Measurements from ENCODE around the gene FNIP2. TPM values are rescaled to one million over a fixed set of nuclear protein-coding genes. Genes with fewer than 3 reads are reported as not detected.
"Not testable (repeated sequence)": the region's sequence is repeated elsewhere in the genome, so short reads cannot be mapped to it uniquely, and the experiment has no call there.

Gene FNIP2
- total RNA-seq, 1 donor from 2014 or later: 29.0 TPM

DNA sequence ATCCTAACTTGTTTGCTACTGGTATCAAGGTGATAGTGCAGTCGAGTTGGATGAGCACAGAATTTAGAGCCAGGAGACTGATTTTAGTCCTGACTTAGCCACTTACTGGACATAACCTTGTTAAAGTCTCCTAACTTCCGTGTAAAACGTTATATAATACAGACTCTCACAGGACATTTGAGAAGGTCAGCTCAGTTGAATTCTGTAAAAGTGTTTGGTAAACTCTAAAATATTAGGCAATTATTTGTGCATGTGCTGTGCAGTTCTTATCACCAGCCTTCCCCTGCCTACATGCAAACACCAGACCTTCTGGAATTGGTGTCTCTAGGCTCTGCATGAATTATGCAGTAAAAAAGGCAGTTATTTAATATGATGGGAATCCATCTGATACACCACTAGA is 45.4 kb downstream of the FNIP2 start:
- no peak for DNase-seq (ENCODE audit: low read depth in 2 of 2)

DNA sequence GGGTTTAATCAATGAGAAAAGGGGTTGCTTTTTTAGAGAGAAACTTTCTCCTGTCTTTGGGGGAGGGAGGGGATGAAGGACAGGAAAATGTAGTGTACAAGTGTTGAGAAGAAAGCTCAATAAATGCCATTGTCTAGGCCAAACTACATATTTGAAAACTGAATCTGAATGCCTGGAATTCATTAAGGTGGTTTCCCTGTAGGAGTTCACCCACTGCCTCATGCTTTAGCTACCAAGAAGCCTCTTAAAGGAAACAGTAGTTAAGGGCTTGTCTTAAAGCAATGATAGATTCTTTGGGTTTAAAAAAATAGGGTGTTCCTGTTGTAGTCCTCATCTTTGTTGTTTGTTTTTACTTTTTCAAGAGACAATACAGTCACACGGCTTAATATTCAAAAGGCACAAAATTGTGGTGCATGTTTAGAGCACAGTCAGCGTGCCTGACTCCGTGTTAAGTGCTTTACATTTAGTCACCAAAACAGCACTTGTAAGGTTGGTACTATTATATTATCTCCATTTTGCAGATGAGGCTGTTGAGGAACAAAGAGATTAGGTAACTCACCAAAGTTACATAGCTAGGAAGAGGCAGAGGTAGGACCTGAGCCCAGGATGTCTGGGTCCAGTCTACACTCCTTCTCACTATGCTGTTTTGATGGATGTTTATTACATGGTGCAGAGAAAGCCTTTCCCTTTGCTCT is 46.0 kb downstream of the FNIP2 start:
- no peak for DNase-seq (ENCODE audit: low read depth in 2 of 2)

DNA sequence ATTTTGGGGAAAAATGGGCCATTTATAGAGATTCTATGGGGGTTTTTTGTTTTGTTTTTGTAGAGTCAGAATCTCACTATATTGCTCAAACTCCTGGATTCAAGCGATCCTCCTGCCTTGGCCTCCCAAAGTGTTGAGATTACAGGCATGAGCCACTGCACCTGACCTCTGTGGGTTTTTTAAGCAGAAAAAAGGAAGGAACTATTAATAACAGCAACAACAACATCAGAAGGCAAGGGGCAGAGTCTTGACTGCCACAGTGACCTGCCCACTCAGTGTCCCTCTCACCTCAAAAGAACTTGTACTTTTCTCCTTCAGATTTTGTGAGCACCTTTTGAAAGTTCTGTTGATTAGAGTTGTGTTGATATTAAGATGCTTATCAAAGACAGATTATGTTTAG is 48.1 kb downstream of the FNIP2 start:
- DNase-seq (ENCODE audit: low read depth in 2 of 2): no peak

DNA sequence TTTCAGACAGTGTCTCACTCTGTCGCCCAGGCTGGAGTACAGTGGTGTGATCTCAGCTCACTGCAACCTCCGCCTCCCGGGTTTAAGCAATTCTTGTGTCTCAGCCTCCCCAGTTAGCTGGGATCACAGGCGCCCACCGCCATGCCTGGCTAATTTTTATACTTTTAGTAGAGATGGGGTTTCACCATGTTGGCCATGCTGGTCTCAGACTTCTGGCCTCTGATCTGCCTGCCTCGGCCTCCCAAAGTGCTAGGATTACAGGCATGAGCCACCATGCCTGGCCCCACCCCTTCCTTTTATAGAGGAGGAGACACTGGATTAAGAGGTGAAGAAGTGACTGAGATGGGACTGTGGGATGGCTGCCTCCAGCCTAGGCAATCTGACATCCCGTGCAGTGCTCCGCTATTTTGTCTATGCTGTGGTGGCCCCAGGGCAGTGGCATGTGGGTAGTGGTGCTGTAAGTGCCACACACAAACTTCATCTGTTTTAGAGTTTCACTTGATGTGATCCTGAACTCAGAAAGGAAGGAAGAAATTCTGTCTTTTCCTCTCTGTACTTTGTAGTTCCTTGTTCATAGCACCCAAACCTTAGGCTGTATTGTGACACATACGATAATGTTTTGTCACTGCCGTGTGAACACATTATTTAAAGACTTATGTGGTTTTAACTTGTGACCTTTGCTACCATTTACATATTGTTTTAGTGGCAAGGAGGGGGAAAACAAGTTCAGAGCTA is 48.9 kb downstream of the FNIP2 start:
- DNase-seq (ENCODE audit: low read depth in 2 of 2): peak in 1 of 2 donors; percentile 55

DNA sequence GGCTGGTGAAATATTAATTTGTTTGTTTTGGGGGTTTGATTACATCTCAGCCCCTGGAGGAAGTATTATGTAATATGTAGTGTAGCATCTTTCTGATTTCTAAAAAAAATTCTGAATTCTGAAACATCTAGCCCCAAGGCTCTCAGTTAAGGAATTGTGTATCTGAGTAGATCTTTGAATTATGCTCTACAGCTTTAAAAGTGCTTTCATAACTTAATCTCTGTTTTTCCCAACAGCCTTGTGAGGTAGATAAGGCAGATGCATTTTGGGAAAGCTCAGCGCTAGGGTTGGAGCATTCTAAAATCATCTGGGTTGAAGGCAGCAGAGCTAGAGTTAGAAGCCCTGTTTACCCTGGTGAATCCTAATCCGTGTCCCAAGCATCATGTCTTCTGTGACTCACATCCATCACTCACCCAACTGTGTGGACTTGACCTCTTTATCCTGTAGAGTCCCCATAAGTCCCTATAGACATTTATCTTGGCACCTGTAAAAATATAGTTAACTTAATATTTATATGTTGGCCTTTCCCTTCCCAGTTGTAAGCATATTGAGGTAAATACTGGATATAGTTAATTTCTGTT is 49.8 kb downstream of the FNIP2 start:
- DNase-seq (ENCODE audit: low read depth in 2 of 2): peak in 1 of 2 donors; percentile 45

DNA sequence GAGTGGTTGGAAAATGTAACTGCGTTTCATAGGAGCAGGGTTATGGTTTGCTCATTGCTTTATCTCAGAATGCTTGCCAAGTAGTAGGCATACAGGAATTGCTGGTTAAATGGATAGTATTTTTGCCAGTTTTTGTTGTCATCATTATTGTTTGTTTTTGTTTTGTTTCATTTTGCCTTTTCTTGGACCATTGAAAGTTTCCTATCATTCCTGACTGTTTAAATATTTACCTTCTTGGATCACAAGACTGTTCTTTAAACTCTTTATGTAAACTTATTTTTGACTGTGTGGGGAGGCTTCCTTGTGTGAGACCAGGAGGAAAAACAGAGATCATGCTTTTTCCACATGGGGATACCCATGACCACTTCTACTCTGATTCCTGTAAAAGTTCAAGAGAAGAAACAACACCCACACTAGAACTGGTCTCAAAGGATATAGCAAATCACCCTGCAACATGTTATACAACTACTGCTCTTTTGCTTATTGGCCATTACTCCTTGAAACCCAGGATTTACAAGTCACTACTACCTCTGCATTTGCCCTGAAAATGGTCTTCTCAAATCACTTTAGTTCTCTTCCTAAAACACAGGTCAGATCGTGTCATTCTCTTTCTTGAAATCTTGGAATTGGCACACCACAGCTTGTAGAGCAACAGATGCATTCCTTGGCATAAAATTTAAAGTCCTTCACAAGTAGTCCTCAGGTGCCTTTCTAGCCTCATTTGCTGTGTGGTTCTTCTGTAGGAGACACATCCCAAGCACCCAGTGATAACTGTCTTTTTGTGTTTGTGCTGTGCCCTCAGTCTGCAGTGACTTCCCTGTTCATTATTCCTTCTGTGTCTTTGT is 51.3 kb downstream of the FNIP2 start:
- peak in 1 of 2 donors; percentile 36 for DNase-seq (ENCODE audit: low read depth in 2 of 2)

DNA sequence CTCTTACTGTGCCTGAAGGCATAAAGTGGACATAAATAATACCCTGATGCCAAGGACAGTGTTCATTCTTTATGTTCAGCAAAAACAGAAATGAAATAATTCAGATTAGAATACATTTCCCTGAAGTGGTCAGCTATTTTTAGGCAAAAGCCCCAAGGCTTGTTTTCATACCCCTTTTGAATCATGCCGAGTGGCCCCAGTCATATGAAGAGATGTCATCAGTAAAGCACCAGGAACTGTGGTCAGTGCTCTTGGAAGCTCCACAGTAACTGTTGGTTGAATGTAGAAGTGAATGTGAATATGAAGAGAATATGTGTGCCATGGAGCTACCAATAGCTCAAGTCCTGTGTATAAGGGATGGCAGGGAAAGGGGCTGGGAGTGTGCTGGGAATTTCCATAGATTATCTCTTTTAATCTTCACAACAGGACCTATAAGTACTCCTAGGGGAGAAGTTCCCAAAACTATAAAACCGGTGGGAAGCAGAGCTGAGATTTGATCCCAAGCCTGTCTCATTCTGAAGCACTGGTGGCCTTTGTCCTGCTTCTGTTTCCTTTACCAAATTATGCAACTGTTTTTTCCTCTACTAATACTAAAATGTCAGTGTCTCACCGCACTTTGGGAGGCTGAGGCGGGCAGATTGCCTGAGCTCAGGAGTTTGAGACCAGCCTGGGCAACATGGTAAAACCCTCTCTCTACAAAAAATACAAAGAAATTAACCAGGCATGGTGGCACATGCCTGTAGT is 52.6 kb downstream of the FNIP2 start:
- peak in 1 of 2 donors; percentile 21 for DNase-seq (ENCODE audit: low read depth in 2 of 2)

DNA sequence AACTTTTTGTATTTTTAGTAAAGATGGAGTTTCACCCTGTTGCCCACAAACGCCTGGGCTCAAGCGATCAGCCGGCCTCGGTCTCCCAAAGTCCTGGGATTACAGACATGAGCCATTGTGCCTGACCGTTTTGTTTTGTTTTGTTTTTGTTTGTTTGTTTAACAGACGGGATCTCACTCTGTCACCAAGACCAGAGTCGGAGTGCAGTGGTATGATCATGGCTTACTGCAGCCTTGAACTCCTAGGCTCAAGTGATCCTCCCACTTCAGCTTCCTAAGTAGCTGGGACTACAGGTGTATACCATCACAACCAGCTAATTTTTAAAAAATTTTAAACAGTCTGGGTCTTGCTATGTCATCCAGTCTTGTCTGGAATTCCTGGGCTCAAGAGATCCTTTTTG is 53.5 kb downstream of the FNIP2 start:
- no peak for DNase-seq (ENCODE audit: low read depth in 2 of 2)

DNA sequence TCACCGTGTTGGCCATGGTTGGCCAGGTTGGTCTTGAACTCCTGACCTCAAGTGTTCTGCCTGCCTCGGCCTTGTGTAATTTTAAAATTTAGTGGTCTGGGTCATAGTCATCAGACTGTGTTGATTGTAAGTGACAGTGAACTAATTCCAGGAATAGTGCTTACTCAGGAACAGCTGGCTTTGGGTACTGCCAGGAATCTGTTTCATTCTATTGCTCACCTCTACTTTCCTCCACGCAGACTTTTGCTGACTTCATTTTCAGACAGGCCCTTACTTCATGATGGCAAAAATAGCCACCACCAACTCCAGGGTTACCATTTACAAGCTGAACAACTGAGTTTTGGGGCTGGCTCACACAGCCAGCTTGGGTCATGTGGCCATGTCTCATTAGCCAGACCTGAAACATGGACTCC is 54.6 kb downstream of the FNIP2 start:
- DNase-seq (ENCODE audit: low read depth in 2 of 2): peak in 1 of 2 donors; percentile 15

DNA sequence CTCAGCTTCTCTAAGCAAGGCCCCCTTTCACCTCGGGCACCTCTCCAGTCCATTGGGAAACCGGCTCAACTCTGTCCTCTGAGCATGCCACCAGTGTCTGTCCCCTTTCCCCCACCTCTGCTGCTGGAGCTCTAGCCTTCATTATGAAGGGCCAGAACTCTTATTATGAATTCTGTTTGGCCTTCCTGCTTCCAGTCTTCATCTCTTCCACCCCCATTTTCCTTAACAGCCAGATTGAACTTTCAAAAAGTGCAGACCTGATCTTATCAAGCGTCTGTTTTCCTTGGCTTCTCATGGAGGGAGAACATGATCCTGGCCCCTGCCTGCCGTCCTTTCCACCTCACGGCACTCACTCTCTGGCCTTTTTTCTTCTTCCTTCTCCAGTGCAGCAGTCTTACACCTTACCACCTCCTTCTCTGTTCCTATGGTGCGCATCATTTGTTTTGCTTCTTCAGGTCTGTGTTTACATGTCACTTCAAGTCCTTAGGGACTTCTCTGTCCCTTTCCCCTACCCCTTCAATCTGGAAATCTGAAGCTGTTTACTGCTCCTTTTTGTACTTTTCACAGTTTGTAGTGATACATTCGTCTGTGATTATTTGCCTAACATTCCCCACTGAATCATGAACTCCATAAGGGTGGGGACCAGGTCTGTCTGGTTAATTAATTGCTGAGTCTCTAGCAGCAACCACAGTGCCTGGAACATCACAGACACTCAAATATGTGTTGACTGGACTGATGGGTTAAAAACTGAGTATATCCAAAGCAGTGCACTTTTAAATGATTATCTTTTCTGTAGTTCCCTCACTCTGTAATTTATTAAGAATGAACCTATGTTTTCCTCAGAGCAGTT is 55.8 kb downstream of the FNIP2 start:
- DNase-seq (ENCODE audit: low read depth in 2 of 2): peak in 1 of 2 donors; percentile 78

DNA sequence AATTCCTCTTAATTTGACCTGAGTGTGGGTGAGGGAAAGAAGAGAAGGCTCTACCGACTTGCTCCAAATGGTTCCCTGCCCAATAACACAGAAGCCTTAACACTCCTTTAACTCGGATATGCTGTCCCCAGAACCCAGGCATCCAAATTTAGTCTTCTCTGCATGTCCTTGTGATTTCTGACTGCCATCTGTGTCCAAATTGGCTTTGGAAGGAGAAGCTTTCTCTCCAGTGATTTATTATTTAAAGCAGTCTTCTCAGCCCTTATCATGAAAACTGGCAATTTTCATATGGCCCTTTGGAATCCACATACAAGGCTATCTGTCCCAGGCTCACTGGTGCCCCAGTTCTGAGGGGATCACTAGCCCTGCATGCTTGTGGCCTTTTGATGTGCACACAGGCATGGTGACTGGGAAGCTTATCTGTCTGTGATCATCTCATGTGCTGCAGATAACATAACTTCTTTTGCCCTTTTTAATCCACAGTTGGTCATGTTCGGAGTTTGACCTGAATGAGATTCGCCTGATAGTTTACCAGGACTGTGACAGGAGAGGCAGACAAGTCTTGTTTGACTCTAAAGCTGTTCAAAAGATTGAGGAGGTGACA is 56.7 kb downstream of the FNIP2 start:
- no peak for DNase-seq (ENCODE audit: low read depth in 2 of 2)

DNA sequence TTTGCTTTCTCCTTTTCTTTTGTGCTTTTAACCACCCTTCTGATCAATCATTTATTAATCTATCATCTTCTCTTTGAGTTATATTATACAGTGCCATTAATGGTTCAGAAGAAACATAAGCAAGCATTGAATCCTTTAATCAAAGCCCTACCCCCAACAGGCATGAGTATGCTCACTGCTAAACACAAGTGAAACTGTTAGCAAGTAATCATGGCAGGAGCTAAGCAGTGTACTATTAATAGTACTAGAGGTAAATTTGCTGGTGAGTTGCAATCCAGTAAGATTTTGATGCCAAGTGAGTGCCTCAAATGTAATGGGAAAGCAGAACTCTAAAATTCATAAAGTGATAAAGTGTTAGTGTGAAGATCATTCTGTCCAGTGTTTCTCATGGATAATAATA is 57.2 kb downstream of the FNIP2 start:
- DNase-seq (ENCODE audit: low read depth in 2 of 2): no peak

DNA sequence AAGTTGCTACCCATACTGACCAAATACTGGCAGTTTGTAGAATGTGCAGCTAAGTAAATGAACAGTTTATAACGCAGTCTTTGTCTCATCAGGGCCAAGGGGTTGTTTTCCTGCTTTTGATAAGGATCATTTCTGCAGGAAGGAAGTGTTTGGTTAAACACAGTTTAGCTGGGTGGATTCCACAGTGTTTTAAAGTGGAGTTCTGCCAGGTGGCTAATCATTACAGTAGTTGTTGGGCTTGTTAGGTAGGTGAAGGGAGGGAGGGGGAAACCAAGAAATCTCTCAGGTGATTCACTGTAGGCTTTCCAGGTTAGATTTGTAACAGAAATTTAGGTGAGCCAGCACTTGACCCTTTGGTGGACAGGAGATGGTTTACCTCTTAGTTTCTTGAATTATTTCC is 58.1 kb downstream of the FNIP2 start:
- DNase-seq (ENCODE audit: low read depth in 2 of 2): peak; percentile 31 to 79

DNA sequence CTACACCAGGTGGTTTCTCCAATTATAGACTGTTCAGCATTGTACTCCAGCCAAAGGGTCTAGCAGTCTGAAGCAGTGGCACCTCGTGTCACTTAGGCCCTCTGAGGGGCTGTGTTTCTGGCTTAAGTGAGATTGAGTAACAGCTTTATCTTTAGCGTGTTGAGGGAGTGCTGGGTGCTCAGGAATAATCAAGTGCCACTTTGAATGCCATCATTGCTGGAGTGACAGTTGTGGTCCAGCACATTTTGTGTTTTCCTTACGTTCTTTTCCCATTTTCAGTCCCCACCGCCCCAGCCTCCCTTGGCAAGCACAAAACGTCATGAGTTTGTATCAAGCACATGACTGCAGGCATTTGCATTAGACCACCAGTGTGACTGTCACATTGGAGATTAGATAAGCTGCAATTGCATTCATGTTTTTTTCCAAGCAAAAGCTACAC is 58.7 kb downstream of the FNIP2 start:
- DNase-seq (ENCODE audit: low read depth in 2 of 2): no peak

DNA sequence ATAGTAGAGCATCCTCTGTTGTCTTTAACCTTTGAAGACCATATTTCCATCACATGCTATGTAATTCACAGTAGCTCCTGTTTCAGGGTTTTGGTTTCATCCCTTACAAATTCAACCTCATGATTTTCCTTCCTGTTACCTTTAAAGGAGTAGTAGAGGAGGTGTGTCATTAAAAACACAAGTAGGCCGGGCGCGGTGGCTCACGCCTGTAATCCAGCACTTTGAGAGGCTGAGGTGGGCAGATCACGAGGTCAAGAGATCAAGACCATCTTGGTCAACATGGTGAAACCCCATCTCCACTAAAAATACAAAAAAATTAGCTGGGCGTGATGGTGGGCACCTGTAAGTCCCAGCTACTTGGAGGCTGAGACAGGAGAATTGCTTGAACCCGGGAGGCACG is 59.3 kb downstream of the FNIP2 start:
- not testable (repeated sequence) for DNase-seq (ENCODE audit: low read depth in 2 of 2)

DNA sequence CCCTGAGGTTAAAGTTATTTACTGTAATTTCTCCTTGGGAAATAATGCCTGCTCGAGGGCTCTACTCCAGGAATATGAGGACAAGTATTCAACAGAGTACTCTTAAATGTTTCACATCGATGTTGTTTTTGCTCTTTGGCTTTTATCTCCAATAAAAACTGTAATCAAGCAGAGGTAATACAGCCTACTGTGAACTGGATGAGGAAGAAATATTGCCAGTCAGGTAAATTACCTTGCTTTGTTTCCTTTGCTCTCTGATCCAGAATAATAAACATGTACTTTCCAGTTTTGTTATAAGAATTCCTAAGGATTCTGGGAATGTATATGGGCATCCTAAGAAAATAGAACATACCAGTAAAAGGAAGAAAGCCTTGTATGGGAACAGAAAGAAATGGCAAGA is 60.4 kb downstream of the FNIP2 start:
- DNase-seq (ENCODE audit: low read depth in 2 of 2): no peak

DNA sequence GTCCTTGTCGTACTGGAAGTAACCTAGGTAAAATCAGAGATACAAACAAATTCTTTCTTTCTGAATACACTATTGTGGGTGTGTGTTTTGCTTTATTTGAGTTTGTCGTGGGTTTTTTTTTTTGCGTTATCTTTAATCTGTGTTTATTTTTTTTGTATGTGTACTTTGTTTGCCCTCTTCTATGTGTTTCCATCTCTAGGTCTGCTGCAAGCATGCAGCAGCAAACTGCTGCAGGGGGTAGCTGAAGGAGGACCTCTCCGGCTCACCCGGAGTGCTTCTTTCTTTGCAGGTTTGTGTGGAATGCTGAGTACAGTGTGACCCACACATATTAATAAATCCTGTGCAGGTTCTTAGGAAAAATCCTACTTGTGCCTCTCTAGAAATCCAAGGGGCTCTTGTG is 64.8 kb downstream of the FNIP2 start:
- no peak for DNase-seq (ENCODE audit: low read depth in 2 of 2)

DNA sequence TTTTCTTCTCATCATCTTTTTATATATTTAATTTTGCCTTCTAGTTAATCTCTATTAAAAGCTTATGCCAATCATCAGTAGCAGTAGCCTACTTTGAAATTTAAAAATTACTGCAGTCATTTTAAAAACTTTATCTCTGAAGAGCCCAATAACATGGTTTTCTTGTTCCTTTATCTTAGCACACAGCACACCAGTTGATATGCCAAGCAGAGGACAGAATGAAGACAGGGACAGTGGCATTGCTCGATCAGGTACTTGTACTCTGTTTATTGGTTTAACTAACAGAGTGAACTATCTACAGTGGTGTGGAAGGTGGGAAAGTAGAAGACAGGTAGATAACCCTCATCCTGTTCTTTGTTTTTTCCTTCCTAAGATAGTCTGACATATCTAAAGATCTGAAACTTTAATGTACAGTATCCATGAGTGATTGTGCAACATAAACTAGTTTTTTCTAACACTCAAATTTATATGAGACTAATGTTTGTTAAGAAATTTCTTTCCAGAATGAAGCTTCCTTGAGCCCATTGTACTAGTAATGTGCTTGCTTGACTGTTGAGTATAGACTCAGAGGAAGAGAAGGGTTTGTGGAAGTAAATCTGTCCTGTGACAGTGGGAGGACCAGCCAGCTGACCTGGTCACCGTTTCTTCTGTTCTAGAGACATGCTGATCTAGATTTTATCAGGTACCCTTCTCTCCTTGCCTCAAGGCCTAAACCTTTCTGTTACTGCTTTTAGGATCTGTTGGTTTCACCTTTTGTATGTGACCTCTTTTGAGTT is 66.6 kb downstream of the FNIP2 start:
- DNase-seq (ENCODE audit: low read depth in 2 of 2): no peak

DNA sequence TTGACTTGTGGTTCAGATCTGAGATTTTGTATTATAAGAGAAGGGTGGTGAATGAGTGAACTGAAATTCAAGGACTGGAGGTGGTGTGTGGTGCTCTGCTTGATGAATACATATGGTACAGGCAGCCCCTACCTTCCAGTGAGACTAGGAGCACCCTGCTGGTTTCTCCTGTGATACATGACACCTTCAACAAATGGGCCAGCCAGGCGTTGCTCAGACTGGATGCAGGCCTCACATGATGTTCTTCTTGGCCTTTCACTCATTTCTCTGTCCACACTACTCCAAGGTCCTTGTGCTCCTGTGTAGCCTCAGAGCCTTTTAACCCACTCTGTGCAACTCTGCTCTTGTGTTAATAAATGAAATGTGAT is 67.2 kb downstream of the FNIP2 start:
- no peak for DNase-seq (ENCODE audit: low read depth in 2 of 2)

Measured in dermis microvascular lymphatic vessel endothelial cell (primary cell).